ENCODE results near the gene MED12L. TPM values are rescaled to one million over a fixed set of nuclear protein-coding genes. Genes with fewer than 3 reads are reported as not detected.

MED12L gene
- total RNA-seq, 1 experiment from 2014 or later = 14.9 TPM

GRCh38 chr3:151152455-151153079 is 67.1 kb downstream of the MED12L start:
- TF ChIP-seq, protein P1, sequence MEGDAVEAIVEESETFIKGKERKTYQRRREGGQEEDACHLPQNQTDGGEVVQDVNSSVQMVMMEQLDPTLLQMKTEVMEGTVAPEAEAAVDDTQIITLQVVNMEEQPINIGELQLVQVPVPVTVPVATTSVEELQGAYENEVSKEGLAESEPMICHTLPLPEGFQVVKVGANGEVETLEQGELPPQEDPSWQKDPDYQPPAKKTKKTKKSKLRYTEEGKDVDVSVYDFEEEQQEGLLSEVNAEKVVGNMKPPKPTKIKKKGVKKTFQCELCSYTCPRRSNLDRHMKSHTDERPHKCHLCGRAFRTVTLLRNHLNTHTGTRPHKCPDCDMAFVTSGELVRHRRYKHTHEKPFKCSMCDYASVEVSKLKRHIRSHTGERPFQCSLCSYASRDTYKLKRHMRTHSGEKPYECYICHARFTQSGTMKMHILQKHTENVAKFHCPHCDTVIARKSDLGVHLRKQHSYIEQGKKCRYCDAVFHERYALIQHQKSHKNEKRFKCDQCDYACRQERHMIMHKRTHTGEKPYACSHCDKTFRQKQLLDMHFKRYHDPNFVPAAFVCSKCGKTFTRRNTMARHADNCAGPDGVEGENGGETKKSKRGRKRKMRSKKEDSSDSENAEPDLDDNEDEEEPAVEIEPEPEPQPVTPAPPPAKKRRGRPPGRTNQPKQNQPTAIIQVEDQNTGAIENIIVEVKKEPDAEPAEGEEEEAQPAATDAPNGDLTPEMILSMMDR (conservative IDR thresholded peaks at IDR 0.05) = no peak
- Histone ChIP-seq H2BK12ac (ENCODE audit: insufficient read length, low read depth, low read length) (no peak overlapping the region), H3K27ac (ENCODE audit: insufficient read length, low read depth, low read length) (no peak overlapping the region)

More at GRCh38 chr3:151152455-151153079, 67.1 kb downstream of the MED12L start:
- H3K4me1 ChIP-seq (ENCODE audit: insufficient read depth, low read length) = no peaks in the 10 kb centered on the region
- H3K23ac ChIP-seq (ENCODE audit: insufficient read length, low read depth, low read length) = no peak overlapping the region
- no peak overlapping the region for H3K14ac ChIP-seq (ENCODE audit: insufficient read depth, low read length)
- no peak overlapping the region for H2AK5ac ChIP-seq (ENCODE audit: insufficient read length, low read length)
- no peak overlapping the region for H3K18ac ChIP-seq (ENCODE audit: insufficient read length, low read depth, low read length)
- WGBS (ENCODE audit: extremely low coverage, insufficient read length, low lambda C conversion rate) = no CpG with 5 or more reads among the region's 4 CpGs
- H3K4ac ChIP-seq (ENCODE audit: low read depth, low read length) = no peak overlapping the region
- H2AFZ ChIP-seq (ENCODE audit: low read length) = no peak overlapping the region
- no peak overlapping the region for H2BK20ac ChIP-seq (ENCODE audit: low read depth, low read length, poor library complexity, severe bottlenecking)
- Mint-ChIP-seq H3K36me3 (ENCODE audit: insufficient read depth in 1 of 3, low read depth in 3 of 3) (peaks cover 0 to 14% (median 0%) of the 10 kb centered on the region in 3 experiments; a peak in 4 of 7 replicates), H3K9me3 (no peaks in the 10 kb centered on the region), H3K27ac (no peak overlapping the region; a peak in 2 of 7 replicates), H3K27me3 (ENCODE audit: low read depth) (no peaks in the 10 kb centered on the region), H3K4me3 (no peak overlapping the region), H3K4me1 (peaks cover 10% of the 10 kb centered on the region in 2 experiments)
- no peak overlapping the region for H4K91ac ChIP-seq (ENCODE audit: insufficient read length, low read depth, low read length)
- no peak overlapping the region for H3K9ac ChIP-seq (ENCODE audit: extremely low read depth, insufficient read length, low read length)
- no peaks in the 10 kb centered on the region for H4K20me1 ChIP-seq (ENCODE audit: control insufficient read depth, insufficient read depth, insufficient read length)
- DNase-seq = no peak
- no peak overlapping the region for H4K5ac ChIP-seq (ENCODE audit: insufficient read length, low read depth, low read length)
- H3K4me2 ChIP-seq (ENCODE audit: insufficient read depth, insufficient read length, low read length) = no peak overlapping the region
- H2BK120ac ChIP-seq (ENCODE audit: low read depth, low read length, poor library complexity, severe bottlenecking) = no peak overlapping the region
- H2BK5ac ChIP-seq (ENCODE audit: insufficient read length, low read length) = no peak overlapping the region
- H3K27me3 ChIP-seq (ENCODE audit: insufficient read depth, low read length) = no peaks in the 10 kb centered on the region
- H3K79me2 ChIP-seq (ENCODE audit: insufficient read depth, low read length) = no peaks in the 10 kb centered on the region
- no peaks in the 10 kb centered on the region for H3K9me3 ChIP-seq (ENCODE audit: control insufficient read depth, low read depth, low read length)
- H2BK15ac ChIP-seq (ENCODE audit: low read depth, low read length) = no peak overlapping the region
- no peaks in the 10 kb centered on the region for H3K23me2 ChIP-seq (ENCODE audit: insufficient read length, low read depth, low read length, poor library complexity, severe bottlenecking)
- no peak overlapping the region for H3T11ph ChIP-seq (ENCODE audit: low read length)
- H4K8ac ChIP-seq (replicated peaks; ENCODE audit: insufficient read length, low read depth, low read length) = no peak overlapping the region
- H3K79me1 ChIP-seq (ENCODE audit: insufficient read depth, low read depth, low read length, poor library complexity, severe bottlenecking) = no peaks in the 10 kb centered on the region
- no peak overlapping the region for H3K56ac ChIP-seq (ENCODE audit: insufficient read length, low read depth, low read length)

Measured in H9 (cell line).